GM18498 (cell line): Measurements from ENCODE around the gene SLC43A1.
A peak's percentile ranks its signal among the peaks of the same experiment; 100 is the strongest.

Experiments used
- ATAC-seq: cut with Tn5 transposase; IDR thresholded peaks from one replicate; pipeline ENCODE4 v1.9.1; 2021; ENCODE audit warnings: mild to moderate bottlenecking, moderate library complexity; ENCODE audit not compliant: unreplicated experiment

Gene SLC43A1

GRCh38 chr11:57480409-57481137 is 34.9 kb downstream of the SLC43A1 start:
- no peak for ATAC-seq

GRCh38 chr11:57479911-57480310 is 35.6 kb downstream of the SLC43A1 start:
- no peak for ATAC-seq

- no peak for ATAC-seq
These were observed 36.4 kb downstream of the SLC43A1 start for GRCh38 chr11:57479021-57479663.

GRCh38 chr11:57477507-57478189 is 37.9 kb downstream of the SLC43A1 start:
- no peak for ATAC-seq

- peak; percentile 64 for ATAC-seq
These were observed 38.6 kb downstream of the SLC43A1 start for GRCh38 chr11:57476757-57477506.

- ATAC-seq, result peak; percentile 43
These were observed 39.3 kb downstream of the SLC43A1 start for GRCh38 chr11:57476047-57476756.

GRCh38 chr11:57475671-57476046 is 39.8 kb downstream of the SLC43A1 start:
- no peak for ATAC-seq

GRCh38 chr11:57475191-57475590 is 40.3 kb downstream of the SLC43A1 start:
- ATAC-seq, result no peak

- no peak for ATAC-seq
These were observed 40.7 kb downstream of the SLC43A1 start for GRCh38 chr11:57474803-57475115.

- ATAC-seq, result no peak
These were observed 41.3 kb downstream of the SLC43A1 start for GRCh38 chr11:57474017-57474802.

- no peak for ATAC-seq
These were observed 42.1 kb downstream of the SLC43A1 start for GRCh38 chr11:57473285-57473841.

GRCh38 chr11:57471496-57471895 is 44.0 kb downstream of the SLC43A1 start:
- no peak for ATAC-seq

- ATAC-seq, result no peak
These were observed 46.2 kb downstream of the SLC43A1 start for GRCh38 chr11:57469268-57469667.

- ATAC-seq, result no peak
These were observed 47.2 kb downstream of the SLC43A1 start for GRCh38 chr11:57468276-57468675.

GRCh38 chr11:57467508-57468157 is 47.9 kb downstream of the SLC43A1 start:
- ATAC-seq, result no peak

- ATAC-seq, result no peak
These were observed 48.8 kb downstream of the SLC43A1 start for GRCh38 chr11:57466680-57467079.

- ATAC-seq, result no peak
These were observed 50.8 kb downstream of the SLC43A1 start for GRCh38 chr11:57464539-57465181.

- ATAC-seq, result no peak
These were observed 51.6 kb downstream of the SLC43A1 start for GRCh38 chr11:57463671-57464538.
